Measurements from ENCODE around the gene SOS2. TPM values are rescaled to one million over a fixed set of nuclear protein-coding genes. Genes with fewer than 3 reads are reported as not detected.
A peak's percentile ranks its signal among the peaks of the same experiment; 100 is the strongest.

Gene SOS2
- polyA plus RNA-seq, 1 experiment, result 6.4 TPM

- H3K36me3 ChIP-seq (ENCODE audit: control insufficient read depth, insufficient read depth, low read length), result no peaks in the 10 kb centered on the region
- no peak for DNase-seq (ENCODE audit: low read depth)
- H3K27me3 ChIP-seq (ENCODE audit: control insufficient read depth, insufficient read depth, low read length), result no peaks in the 10 kb centered on the region
- H3K4me3 ChIP-seq (ENCODE audit: low read depth, low read length), result no peak overlapping the region
- CTCF ChIA-PET, result interaction anchor here (0.9 kb wide), 1 partner anchor 17 kb away, joined by 3 read pairs; no protein-coding TSS in a partner anchor
- TF ChIP-seq, protein P1, sequence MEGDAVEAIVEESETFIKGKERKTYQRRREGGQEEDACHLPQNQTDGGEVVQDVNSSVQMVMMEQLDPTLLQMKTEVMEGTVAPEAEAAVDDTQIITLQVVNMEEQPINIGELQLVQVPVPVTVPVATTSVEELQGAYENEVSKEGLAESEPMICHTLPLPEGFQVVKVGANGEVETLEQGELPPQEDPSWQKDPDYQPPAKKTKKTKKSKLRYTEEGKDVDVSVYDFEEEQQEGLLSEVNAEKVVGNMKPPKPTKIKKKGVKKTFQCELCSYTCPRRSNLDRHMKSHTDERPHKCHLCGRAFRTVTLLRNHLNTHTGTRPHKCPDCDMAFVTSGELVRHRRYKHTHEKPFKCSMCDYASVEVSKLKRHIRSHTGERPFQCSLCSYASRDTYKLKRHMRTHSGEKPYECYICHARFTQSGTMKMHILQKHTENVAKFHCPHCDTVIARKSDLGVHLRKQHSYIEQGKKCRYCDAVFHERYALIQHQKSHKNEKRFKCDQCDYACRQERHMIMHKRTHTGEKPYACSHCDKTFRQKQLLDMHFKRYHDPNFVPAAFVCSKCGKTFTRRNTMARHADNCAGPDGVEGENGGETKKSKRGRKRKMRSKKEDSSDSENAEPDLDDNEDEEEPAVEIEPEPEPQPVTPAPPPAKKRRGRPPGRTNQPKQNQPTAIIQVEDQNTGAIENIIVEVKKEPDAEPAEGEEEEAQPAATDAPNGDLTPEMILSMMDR (IDR thresholded peaks at IDR 0.05; ENCODE audit: insufficient read depth, low read depth, low read length), result no peak
- POLR2A ChIA-PET, result no interaction called here
These were observed 6.0 kb upstream of the SOS2 start for GRCh38 chr14:50237427-50237826.

DNA sequence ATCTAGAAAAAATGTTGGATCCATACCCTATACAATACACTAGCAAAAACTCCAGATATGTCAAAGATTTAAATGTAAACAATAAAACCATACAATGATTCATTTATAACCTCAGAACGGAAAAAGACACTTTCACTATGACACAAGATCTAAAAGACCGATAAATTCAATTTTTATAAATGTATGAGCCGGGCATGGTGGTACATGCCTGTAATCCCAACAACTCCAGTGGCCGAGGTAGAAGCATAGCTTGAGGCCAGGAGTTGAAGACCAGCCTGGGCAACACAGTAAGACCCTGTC, 2.5 kb upstream of the SOS2 start:
- H3K27me3 ChIP-seq (ENCODE audit: control insufficient read depth, insufficient read depth, low read length), result no peaks in the 10 kb centered on the region
- TF ChIP-seq, protein P1 (IDR thresholded peaks at IDR 0.05; ENCODE audit: insufficient read depth, low read depth, low read length), result no peak
- CTCF ChIA-PET, result no interaction called here
- H3K36me3 ChIP-seq (ENCODE audit: control insufficient read depth, insufficient read depth, low read length), result no peaks in the 10 kb centered on the region
- POLR2A ChIA-PET, result no interaction called here
- no peak overlapping the region for H3K4me3 ChIP-seq (ENCODE audit: low read depth, low read length)
- DNase-seq (ENCODE audit: low read depth), result no peak

DNA sequence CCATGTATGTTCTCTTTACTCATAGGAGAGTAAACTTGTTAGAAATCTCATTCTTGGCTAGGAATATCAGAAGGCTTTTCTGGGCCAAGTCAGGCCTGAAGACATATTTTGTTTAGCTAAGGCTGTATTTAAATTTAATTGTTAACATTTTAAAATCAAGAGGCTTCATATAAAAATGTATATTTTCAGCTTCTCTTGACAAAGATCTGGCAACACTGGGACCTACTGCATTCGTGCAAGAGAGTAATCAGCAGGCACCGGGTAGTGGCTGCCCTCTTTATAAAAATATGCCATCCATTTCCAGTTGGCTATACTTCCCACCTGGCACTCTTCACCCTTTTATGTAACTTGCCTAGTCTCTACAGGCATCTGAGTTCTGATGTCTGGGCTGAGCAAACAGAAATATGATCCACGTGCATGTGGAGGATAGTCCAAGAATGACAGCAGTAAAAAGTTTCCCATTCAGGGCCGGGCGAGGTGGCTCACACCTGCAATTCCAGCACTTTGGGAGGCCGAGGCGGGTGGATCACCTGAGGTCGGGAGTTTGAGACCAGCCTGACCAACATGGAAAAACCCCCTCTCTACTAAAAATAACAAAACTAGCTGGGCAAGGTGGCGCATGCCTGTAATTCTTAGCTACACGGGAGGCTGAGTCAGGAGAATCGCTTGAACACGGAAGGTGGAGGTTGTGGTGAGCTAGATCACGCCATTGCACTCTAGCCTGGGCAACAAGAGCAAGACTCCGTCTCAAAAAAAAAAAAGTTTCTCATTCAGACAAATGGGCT, 2.0 kb upstream of the SOS2 start:
- CTCF ChIA-PET, result no interaction called here
- Histone ChIP-seq H3K27me3 (ENCODE audit: control insufficient read depth, insufficient read depth, low read length) (no peaks in the 10 kb centered on the region), H3K36me3 (ENCODE audit: control insufficient read depth, insufficient read depth, low read length) (no peaks in the 10 kb centered on the region), H3K4me3 (ENCODE audit: low read depth, low read length) (no peak overlapping the region)
- TF ChIP-seq, protein P1 (IDR thresholded peaks at IDR 0.05; ENCODE audit: insufficient read depth, low read depth, low read length), result no peak
- DNase-seq (ENCODE audit: low read depth), result no peak
- POLR2A ChIA-PET, result no interaction called here

DNA sequence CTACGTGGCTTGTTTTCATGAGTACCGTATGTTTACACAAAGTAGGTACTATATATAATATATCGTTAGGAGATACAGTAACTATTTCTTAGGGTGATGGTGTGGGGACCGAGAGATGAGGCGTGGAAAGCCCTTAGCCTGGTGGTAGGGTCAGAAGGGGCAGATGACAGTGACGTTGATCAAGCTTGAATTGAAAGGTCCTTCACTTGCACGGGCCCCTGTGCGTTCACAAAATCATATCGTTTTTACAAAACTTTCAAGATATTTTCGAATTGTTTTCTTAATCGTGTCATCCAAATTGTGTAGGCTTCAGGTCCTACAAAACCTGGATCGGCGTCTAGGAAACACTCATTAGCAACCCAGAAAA, 881 bp upstream of the SOS2 start:
- no peak for DNase-seq (ENCODE audit: low read depth)
- H3K36me3 ChIP-seq (ENCODE audit: control insufficient read depth, insufficient read depth, low read length), result no peaks in the 10 kb centered on the region; the same call in 1 of the 2 replicates
- ChIA-PET POLR2A (interaction anchor here (0.7 kb wide), 1 partner anchor 164 kb away, joined by 3 read pairs; the partner anchor contains the start of gene CDKL1), CTCF (no interaction called here)
- TF ChIP-seq, protein P1 (IDR thresholded peaks at IDR 0.05; ENCODE audit: insufficient read depth, low read depth, low read length), result no peak
- peak overlapping the region; percentile 88 for H3K4me3 ChIP-seq (ENCODE audit: low read depth, low read length)
- no peaks in the 10 kb centered on the region for H3K27me3 ChIP-seq (ENCODE audit: control insufficient read depth, insufficient read depth, low read length)

GRCh38 chr14:50230701-50231474, 490 bp downstream of the SOS2 start:
- Histone ChIP-seq H3K27me3 (ENCODE audit: control insufficient read depth, insufficient read depth, low read length) (no peaks in the 10 kb centered on the region), H3K4me3 (ENCODE audit: low read depth, low read length) (peak overlapping the region; percentile 88), H3K36me3 (ENCODE audit: control insufficient read depth, insufficient read depth, low read length) (no peaks in the 10 kb centered on the region; the same call in 1 of the 2 replicates)
- TF ChIP-seq, protein P1 (IDR thresholded peaks at IDR 0.05; ENCODE audit: insufficient read depth, low read depth, low read length), result no peak
- ChIA-PET POLR2A (no interaction called here), CTCF (interaction anchor here (0.7 to 1.1 kb wide), 2 partner anchors 116 to 378 kb away, joined by 4 to 5 read pairs; partner anchors contain the start of gene NEMF)
- no peak for DNase-seq (ENCODE audit: low read depth)
